ENCODE data around the gene TOMT. TPM values are rescaled to one million over a fixed set of nuclear protein-coding genes. Genes with fewer than 3 reads are reported as not detected.
"Not testable (repeated sequence)": the region's sequence is repeated elsewhere in the genome, so short reads cannot be mapped to it uniquely, and the experiment has no call there.

TOMT gene
- total RNA-seq, 1 donor from 2014 or later: not detected

DNA sequence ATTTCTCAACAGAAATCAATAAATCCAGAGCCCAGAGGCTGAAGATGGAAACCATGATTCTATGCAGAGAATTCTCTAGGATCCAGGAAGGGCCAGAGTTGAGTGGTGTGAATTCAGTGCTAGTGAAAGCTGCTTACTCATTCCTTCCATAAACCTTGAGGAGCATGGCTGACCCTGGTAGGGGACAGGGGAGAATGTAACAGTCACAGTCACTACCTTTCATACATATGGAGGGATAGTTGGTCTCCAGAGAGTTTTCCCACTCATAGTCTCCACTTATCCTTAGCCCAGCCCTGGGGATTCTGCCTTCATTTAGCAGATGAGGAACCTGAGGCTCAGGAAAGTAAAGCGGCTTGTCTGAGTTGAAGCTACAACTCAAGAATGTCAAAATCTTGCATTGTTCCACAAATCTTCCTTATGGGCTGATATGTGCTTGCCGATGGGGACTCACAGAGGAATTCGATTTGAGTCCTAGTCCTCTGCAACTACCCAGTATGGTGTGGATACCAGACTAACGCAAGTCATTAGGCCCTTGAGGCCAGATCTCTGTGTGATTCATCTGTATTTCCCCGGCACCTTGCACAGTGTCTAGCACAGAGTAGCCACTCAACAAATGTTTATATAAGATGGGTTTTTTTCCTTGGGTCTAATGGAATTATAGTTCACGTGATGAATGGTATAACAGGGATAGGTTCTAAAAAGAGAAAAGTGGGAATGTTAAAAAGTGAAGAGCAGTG is 10.5 kb downstream of the TOMT start:
- DNase-seq (ENCODE audit: low spot score): no peak
- intact Hi-C loops (cut with DNase I): loop anchor here (10.0 kb wide), 1 partner anchor 319 kb away; the partner anchor contains the start of gene CLPB

DNA sequence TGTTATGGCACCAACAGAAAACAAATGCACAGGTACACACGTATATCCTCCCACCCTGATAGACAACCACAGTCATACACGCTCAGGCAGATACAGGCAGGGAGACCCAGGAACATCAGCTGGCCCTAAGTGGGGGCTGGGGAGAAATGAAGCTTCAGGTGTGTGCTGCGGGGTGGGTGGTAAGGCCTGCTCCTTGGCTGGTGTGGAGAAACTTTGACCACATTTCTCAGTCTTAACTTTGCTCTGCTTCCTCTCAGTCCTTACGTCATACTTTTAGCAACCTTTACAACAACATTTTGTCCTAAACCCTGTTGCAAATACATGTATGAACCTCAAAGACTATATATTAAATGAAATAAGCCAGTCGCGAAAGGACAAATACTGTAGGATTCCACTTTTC is 13.5 kb downstream of the TOMT start:
- no peak for DNase-seq (ENCODE audit: low spot score)
- intact Hi-C loops (cut with DNase I): loop anchor here (10.0 kb wide), 1 partner anchor 316 kb away; the partner anchor contains the start of gene CLPB

DNA sequence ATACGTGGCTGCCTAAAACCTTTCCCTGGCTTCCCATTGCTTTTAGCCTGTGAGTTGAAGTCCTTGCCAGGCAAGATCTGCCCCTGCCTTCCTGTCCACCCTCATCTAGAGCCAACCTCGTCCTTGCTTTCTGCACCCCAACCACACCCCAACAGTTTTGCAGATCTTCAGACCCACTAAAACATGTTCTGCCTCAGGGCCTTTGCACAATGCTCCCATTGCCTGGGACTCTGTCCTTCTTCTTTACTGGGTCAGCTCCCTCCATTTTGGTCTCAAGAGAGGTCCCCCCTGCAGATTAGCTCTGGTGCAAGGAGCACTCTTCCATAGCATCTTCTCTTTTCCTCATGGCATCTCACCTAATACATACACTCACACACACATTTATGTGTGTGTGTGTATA is 15.2 kb downstream of the TOMT start:
- no peak for DNase-seq (ENCODE audit: low spot score)

DNA sequence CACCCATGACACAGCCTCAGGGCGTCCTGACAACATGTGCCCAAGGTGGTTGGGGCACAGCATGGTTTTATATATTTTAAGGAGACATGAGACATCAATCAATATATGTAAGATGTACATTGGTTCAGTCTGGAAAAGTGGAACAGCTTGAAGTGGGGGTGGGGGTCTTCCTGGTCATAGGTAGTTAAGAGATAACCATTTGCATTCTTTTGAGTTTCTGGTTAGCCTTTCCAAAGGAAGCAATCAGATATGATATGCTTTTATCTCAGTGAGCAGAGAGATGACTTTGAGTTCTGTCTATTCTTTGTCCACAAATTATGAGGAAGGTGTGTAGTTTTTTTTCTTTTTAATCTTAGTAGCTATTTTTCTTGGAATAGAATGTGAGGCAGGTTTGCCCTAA is 16.9 kb downstream of the TOMT start:
- no peak for DNase-seq (ENCODE audit: low spot score)
- intact Hi-C loops (cut with DNase I): no loop called here

More for the DNA sequence above, 15.2 kb downstream of the TOMT start:
- intact Hi-C loops (cut with DNase I): no loop called here

DNA sequence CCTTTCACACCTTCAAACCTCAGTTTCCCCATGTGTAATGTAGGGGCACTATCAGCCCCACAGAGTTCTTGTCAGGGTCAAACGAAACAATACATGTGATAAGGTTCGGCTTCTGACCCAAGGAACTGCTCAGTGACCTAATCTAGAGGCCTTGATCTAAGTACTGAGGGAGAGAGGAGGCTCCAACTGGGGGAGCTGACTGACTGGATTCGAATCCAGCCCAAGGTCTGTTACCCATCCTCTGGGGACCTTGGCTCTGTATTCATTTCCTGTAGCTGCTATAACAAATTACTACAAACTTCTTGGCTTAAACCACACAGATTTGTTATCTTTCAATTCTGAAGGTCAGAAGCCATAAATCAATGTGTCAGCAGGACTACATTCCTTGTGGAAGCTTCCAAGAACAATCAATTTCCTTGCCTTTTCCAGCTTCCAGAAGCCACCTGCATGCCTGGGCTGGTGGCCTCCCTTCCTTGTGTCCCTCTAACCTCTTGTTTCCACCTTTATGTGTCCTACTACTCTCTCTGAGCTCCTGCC is 17.5 kb downstream of the TOMT start:
- DNase-seq (ENCODE audit: low spot score): no peak
- intact Hi-C loops (cut with DNase I): no loop called here

DNA sequence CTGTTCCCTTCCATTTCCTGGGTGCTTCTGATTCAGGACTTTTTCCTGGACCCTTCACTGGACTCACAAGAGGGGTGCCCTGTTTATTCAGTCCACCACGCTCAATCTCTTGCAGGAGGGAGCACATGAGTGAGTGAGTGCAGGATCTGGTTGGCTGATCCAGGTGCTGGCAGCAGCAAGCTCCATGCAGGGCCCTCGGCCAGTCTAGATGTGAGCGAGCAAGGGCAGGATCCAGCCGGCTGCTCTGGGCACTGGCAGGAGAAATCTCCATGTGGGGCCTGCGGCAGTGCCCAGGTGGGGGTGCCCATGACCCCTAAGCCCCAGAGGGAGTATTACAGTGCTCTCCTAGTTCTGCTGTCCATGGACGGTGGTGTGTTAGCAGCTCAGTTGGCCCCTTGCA is 18.3 kb downstream of the TOMT start:
- intact Hi-C loops (cut with DNase I): no loop called here

DNA sequence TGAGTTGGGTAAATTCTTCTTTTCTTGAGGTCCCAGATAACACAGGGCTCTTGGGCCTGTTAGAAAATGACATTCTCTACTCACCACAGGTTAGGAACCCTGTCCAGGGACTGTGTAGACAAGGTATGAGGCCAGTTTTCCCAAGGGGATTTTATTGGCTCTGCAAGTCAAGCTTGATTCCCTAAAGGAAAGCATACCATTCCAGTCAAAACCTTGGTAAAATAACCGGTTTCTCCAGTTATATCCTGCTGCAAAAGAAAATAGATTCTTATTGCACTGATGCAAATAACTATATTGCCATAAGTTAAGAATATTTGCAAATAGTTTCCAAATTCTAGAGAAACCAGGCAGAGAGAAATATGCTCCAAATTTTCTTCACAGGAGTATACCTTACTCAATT is 20.2 kb downstream of the TOMT start:
- intact Hi-C loops (cut with DNase I): no loop called here
- DNase-seq (ENCODE audit: low spot score): no peak

More for the DNA sequence above, 18.3 kb downstream of the TOMT start:
- no peak for DNase-seq (ENCODE audit: low spot score)

DNA sequence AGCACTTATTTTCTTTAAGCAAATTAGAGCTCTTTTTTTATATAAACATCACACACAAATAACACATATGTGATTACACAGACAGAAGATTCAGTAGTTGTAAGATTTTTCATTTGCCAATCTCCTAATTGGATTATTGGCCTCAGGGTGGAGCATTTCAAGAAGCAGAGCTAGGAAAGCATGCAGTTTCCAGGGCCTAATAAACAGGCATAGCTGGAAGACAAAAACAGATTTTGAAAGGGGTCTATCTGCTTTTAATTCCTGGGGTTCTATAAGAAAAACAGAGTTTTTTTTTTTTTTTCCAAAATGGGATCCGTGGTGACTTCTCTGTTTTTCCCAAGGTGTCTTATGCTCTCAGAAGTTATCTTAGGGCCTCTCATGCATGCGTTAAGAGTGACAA is 22.2 kb downstream of the TOMT start:
- DNase-seq (ENCODE audit: low spot score): no peak
- intact Hi-C loops (cut with DNase I): no loop called here

DNA sequence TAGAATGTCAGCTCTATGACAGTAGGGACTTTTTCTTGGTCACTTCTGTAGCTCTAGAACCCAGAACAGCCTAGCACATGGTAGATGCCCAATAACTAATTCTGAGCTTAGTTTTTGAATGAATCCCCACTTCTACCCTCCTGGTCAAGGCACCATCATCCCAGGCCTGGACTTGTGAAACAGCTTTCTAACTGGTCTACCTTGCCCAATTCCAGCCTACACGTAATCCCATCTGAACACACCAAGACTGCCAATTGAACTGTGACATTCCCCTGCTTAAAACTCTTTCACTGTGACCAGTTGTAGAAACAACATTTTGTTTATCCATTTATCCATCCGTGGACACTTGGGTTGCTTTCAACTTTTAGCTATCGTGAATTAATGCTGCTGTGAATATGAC is 23.7 kb downstream of the TOMT start:
- intact Hi-C loops (cut with DNase I): no loop called here
- no peak for DNase-seq (ENCODE audit: low spot score)

DNA sequence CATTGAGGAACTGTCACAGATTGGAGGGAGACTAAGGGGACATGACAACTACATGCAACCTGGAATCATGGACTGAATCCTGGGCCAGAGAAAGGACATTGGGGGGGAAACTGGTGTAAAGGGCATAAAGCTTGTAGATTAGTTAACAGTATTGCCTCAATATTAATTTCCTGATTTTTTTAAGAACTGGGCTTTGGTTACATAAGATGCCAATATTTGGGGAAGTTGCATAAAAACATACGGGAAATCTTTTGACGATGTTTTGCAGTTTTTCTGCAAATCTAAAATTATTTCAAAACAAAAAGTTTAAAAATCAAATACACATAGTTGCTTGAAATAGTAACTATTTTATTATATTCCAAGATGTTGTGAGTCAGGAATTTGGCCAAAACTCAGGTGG is 26.9 kb downstream of the TOMT start:
- no peak for DNase-seq (ENCODE audit: low spot score)
- intact Hi-C loops (cut with DNase I): no loop called here

DNA sequence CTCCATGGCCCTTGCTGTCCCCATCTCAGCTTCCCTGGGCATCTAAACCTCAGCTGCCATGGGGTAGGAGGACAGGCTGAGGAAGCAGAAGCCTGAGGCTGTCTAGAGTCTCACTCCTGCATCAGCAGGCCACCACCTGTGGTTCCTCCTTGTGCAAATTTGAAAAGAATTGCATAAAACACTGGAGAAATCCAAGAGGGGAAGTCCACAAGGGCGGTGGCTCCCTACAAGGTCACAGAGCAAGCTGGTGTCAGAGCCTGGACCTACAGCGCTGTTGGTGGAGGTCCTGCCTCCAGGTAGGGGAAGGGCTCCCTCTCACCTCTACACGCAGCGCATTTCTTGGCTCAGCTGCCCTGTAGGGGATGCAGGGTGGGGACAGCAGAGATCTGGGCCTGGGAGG is 29.7 kb downstream of the TOMT start, which contains the start of gene FOLR3:
FOLR3 (plus strand) TSS at position 253 of the 400 bp plus-strand sequence. CDS start 228 bp downstream, outside the sequence.
- DNase-seq (ENCODE audit: low spot score); intact Hi-C loops (cut with DNase I): not testable (repeated sequence)

DNA sequence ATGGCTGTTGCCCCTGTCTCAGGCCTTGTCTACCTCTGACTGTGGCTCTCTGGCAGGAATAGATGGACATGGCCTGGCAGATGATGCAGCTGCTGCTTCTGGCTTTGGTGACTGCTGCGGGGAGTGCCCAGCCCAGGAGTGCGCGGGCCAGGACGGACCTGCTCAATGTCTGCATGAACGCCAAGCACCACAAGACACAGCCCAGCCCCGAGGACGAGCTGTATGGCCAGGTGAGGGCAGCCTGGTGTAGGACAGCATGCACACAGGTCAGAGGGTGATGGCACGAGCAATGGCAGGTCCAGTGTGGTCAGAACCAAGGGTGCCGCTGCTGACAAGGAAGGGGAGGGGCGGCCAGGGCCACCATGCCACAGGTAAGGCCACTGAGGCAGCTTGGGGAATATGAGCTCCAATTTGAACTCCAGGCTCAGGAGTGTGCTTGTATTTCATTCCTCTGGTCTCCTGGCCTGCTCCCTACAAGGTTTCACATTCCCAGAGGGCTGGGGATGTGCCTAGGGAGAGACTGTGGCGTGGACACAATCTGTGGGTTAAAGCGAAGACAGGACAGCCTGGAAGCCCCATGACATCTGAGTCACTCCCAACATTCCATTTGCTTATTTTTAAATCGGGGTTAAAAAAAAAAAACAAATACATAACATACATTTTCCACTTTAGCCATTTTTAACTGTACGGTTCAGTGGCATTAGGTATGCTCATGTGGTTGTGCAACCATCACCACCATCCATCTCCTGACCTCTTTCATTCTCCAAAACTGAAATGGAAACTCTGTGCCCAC is 30.4 kb downstream of the TOMT start:
- intact Hi-C loops (cut with DNase I): no loop called here
- no peak for DNase-seq (ENCODE audit: low spot score)

DNA sequence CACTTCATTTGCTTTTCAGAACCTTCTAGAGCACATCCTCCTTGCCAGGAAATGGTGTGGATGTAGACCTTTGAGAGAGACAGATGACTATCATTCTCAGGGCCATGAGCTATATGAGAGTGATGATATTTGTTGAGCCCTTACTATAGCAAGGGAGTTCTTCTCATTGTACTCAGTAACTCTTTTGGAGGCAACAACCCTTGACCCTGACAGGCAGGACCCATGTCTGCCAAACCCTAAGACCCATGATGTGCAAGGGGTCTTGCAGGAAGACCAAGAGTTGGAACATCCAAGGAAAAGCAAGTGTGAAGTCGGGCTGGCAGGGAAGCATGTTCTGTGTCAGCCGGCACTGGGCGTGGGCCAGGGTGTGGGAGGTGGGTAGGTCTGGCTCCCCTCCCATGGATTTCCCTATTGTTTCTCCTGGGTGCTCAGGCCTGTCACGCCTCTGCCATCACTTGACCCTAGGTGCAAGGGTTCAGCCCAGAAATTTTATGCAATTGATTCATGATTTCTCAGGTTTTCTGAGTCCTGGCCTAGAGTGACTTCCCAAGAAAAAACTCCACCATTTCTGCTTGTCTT is 31.0 kb downstream of the TOMT start:
- DNase-seq (ENCODE audit: low spot score): no peak
- intact Hi-C loops (cut with DNase I): no loop called here

DNA sequence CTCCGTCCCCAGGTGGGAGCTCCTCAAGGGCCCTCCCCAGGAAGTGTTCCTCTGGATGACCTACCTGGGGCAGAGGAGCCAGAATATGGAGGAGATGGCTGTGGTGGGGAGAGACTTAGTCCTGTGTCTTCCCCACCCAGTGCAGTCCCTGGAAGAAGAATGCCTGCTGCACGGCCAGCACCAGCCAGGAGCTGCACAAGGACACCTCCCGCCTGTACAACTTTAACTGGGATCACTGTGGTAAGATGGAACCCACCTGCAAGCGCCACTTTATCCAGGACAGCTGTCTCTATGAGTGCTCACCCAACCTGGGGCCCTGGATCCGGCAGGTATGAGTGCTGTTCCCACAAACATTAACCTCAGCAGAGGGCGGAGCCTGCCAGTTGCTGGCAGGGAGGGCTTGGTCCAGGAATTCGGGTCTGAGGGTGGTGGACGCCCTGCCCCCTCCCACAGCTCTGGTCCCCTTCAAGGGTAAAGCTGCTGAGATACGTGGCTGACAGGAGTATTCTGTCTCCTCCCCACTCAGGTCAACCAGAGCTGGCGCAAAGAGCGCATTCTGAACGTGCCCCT is 33.2 kb downstream of the TOMT start:
- intact Hi-C loops (cut with DNase I): no loop called here

DNA sequence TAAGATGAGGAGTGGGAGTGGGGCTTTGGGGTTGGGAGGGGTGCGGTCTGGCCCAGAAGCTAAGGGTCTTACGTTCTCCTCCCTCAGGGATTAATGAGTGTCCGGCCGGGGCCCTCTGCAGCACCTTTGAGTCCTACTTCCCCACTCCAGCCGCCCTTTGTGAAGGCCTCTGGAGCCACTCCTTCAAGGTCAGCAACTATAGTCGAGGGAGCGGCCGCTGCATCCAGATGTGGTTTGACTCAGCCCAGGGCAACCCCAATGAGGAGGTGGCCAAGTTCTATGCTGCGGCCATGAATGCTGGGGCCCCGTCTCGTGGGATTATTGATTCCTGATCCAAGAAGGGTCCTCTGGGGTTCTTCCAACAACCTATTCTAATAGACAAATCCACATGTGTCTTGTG is 33.8 kb downstream of the TOMT start:
- intact Hi-C loops (cut with DNase I): no loop called here
- no peak for DNase-seq (ENCODE audit: low spot score)

More for the DNA sequence above, 33.2 kb downstream of the TOMT start:
- no peak for DNase-seq (ENCODE audit: low spot score)

DNA sequence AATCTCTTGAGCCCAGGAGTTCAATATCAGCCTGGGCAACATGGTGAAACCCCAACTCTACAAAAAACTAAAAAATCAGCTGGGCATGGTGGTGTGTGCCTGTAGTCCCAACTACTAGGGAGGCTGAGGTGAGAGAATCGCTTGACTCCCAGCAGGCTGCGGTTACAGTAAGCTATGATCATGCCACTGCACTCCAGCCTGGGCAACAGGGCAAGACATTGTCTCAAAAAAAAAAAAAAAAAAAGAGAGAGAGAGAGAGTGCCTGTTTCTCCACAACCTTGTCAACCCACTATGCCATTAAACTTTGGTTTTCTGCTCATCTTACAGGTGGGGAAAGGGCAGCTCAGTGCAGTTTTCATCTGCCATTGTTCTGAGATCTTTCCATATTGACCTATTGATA is 34.9 kb downstream of the TOMT start:
- intact Hi-C loops (cut with DNase I): loop anchor here (5.0 kb wide), 1 partner anchor 113 kb away; no protein-coding TSS in a partner anchor
- no peak for DNase-seq (ENCODE audit: low spot score)

DNA sequence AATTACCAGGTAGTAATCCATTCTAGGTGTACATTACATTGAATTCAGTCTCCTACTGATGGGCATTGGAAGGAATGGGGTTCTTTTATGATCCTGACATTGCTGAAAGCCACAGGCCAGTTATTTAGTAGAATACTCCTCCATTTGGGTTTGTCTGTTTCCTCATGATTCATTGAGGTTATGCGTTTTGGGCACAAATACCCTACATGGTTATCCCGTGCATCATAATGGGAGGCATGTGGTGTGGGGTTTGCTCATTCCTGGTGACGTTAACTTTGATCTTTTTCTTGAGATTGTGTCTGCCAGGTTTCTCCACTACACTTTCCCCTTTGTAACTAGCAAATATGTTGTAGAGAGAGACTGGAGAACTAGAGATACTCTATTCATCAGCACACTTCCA is 35.3 kb downstream of the TOMT start:
- DNase-seq (ENCODE audit: low spot score): no peak
- intact Hi-C loops (cut with DNase I): loop anchor here (5.0 kb wide), 1 partner anchor 114 kb away; no protein-coding TSS in a partner anchor

DNA sequence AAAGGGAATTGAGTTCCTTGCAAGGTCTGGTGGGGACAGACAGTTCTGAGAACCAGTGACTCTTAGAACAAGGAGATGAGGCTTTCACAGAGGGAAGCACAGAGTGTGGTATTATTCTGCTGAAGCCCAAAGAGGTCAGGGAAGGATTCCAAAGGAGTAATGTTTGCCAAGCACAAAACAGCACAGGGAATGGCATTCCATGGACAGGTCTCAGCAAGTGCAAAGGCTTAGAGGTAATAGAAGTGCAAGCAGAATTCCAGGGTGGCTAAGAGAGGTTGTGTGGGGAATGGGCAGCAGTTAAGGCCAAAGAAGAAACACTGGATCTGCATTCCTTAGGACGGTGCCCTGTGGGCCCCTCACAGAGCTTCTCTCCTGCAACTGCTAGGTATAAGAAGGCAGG is 36.4 kb downstream of the TOMT start:
- not testable (repeated sequence) for DNase-seq (ENCODE audit: low spot score)
- intact Hi-C loops (cut with DNase I): loop anchor here (5.0 kb wide), 1 partner anchor 115 kb away; no protein-coding TSS in a partner anchor

DNA sequence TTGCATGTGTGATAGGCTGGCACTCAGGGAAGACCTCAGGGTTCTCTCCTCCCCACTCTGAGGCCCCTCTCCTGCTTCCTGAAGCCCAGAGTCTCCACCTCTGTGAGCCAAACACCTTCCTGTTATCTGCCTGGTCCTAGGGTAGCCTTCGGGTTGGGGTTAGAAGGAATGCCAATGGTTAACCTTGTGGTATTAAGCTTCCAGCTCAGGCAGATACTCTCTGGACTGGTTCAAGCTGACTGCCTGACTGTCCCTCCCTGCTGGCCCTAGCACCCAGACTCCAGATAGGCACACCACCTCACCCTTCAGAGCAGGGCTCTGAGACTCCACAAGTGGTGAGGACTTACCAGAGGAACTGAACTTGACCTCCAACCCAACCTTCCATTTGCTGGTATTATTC is 36.8 kb downstream of the TOMT start:
- intact Hi-C loops (cut with DNase I): loop anchor here (5.0 kb wide), 1 partner anchor 115 kb away; no protein-coding TSS in a partner anchor
- not testable (repeated sequence) for DNase-seq (ENCODE audit: low spot score)

Data from cardiac septum (tissue), 1 donor.